Measurements from ENCODE around the gene SCCPDH. TPM values are rescaled to one million over a fixed set of nuclear protein-coding genes. Genes with fewer than 3 reads are reported as not detected.

Gene SCCPDH
- total and polyA plus RNA-seq, 2 donors (not counting 3 experiments of a cell fraction or from before 2014, with no cell fraction given): 24.4 to 37.5 TPM

DNA sequence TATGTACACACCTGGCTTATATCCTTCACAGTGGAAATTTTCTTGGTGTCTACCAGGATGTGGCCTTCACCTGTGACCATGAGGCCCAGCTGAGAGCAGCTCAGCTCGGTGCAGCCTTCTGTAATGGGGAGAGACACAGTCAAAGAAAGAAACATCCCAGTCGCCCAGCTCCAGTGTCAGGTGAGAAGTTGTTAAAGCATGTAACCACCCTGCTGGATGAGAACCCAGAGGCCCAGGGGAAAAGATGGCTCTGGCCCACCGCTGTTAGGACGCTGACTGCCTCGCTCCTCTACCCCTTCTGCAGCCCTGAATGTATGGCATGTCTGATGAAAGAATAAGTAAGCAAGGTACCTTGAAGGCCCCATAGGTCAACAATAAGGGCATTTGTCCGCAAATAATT is 52.7 kb downstream of the SCCPDH start:
- Histone ChIP-seq H3K4me3 (replicated peaks in 1 of 3; ENCODE audit: insufficient read depth in 1 of 3, low read depth in 1 of 3, low read length in 3 of 3) (no peak overlapping the region), H3K79me2 (ENCODE audit: control insufficient read depth, insufficient read depth, low read length) (no peaks in the 10 kb centered on the region), H3K9ac (replicated peaks; ENCODE audit: extremely low read depth, insufficient read depth, low read length) (no peak overlapping the region), H4K20me1 (replicated peaks; ENCODE audit: control insufficient read depth, extremely low read depth, insufficient read depth, low read length) (no peaks in the 10 kb centered on the region), H3K9me1 (replicated peaks; ENCODE audit: control insufficient read depth, extremely low read depth, insufficient read depth, low read length) (no peaks in the 10 kb centered on the region), H3K36me3 (ENCODE audit: control insufficient read depth in 2 of 2, extremely low read depth in 1 of 2, insufficient read depth in 2 of 2, low read length in 2 of 2) (peaks cover 2 to 4% of the 10 kb centered on the region in 2 experiments), H3K27ac (ENCODE audit: insufficient read depth, low read depth, low read length) (no peak overlapping the region), H3K27me3 (ENCODE audit: control insufficient read depth in 2 of 2, insufficient read depth in 2 of 2, low read length in 2 of 2) (no peaks in the 10 kb centered on the region), H2AFZ (ENCODE audit: low read depth, low read length) (no peak overlapping the region), H3K9me3 (replicated peaks; ENCODE audit: control insufficient read depth, insufficient read depth, low read length) (no peaks in the 10 kb centered on the region), H3K4me2 (ENCODE audit: insufficient read depth, low read length) (no peak overlapping the region), H3K4me1 (ENCODE audit: control insufficient read depth, extremely low read depth, insufficient read depth, low read length) (no peaks in the 10 kb centered on the region)
- intact Hi-C loops (cut with micrococcal nuclease) (no loop called here), dilution Hi-C loops (cut with MboI; ENCODE audit: extremely low pct_ligation_motif_present, low sequenced_read_pairs) (no loop called here)
- ChIA-PET POLR2A (no interaction called here), CTCF (no interaction called here)
- no TSS peak for BruUV-seq (replicated peaks)
- TF ChIP-seq GATA2 (IDR thresholded peaks at IDR 0.05; ENCODE audit: insufficient read depth, insufficient read length, low read depth, low read length) (no peak), FOS (IDR thresholded peaks at IDR 0.05; ENCODE audit: borderline replicate concordance, insufficient read depth, low read length) (no peak), MYC (IDR thresholded peaks at IDR 0.05; ENCODE audit: low read depth, low read length) (no peak), POLR2A (IDR thresholded peaks at IDR 0.05; ENCODE audit: low read depth, low read length) (no peak), EZH2 (IDR thresholded peaks at IDR 0.05; ENCODE audit: borderline replicate concordance, low read depth, low read length, severe bottlenecking) (no peak)
- TF ChIP-seq, protein P1, sequence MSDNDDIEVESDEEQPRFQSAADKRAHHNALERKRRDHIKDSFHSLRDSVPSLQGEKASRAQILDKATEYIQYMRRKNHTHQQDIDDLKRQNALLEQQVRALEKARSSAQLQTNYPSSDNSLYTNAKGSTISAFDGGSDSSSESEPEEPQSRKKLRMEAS (IDR thresholded peaks at IDR 0.05; ENCODE audit: insufficient read depth, insufficient read length): no peak
- FAIRE-seq: no peak
- DNase-seq (ENCODE audit: low read depth, low spot score): no peak

DNA sequence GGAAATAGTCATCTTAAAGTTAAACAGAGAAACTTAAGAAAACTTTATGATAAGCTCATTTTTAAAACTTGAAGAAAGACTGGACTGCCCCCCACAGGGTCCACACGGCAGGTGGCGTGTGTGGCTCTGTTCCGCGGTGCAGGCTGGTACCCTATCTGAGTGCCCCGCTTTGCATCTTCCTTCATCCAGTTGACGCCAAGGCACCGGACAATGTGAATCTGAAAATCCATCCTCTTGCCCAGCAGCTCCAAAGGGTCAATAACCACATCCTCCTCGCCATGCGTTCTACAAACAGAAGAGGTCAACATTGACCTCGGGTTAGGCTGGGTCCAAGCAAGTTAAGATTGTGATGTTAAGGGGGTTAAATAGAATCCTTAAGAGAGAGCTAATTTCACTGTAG is 54.5 kb downstream of the SCCPDH start:
- ChIA-PET POLR2A (no interaction called here), CTCF (interaction anchor here (0.7 kb wide), 1 partner anchor 193 kb away, joined by 3 read pairs; no protein-coding TSS in a partner anchor)
- Histone ChIP-seq H3K27me3 (ENCODE audit: control insufficient read depth in 2 of 2, insufficient read depth in 2 of 2, low read length in 2 of 2) (no peaks in the 10 kb centered on the region), H4K20me1 (replicated peaks; ENCODE audit: control insufficient read depth, extremely low read depth, insufficient read depth, low read length) (no peaks in the 10 kb centered on the region), H3K9me3 (replicated peaks; ENCODE audit: control insufficient read depth, insufficient read depth, low read length) (no peaks in the 10 kb centered on the region), H3K4me2 (ENCODE audit: insufficient read depth, low read length) (no peak overlapping the region), H3K4me3 (replicated peaks in 1 of 3; ENCODE audit: insufficient read depth in 1 of 3, low read depth in 1 of 3, low read length in 3 of 3) (no peak overlapping the region), H3K36me3 (ENCODE audit: control insufficient read depth in 2 of 2, extremely low read depth in 1 of 2, insufficient read depth in 2 of 2, low read length in 2 of 2) (peaks cover 2 to 4% of the 10 kb centered on the region in 2 experiments), H3K9ac (replicated peaks; ENCODE audit: extremely low read depth, insufficient read depth, low read length) (no peak overlapping the region), H3K27ac (ENCODE audit: insufficient read depth, low read depth, low read length) (no peak overlapping the region), H2AFZ (ENCODE audit: low read depth, low read length) (no peak overlapping the region), H3K9me1 (replicated peaks; ENCODE audit: control insufficient read depth, extremely low read depth, insufficient read depth, low read length) (no peaks in the 10 kb centered on the region), H3K79me2 (ENCODE audit: control insufficient read depth, insufficient read depth, low read length) (no peaks in the 10 kb centered on the region), H3K4me1 (ENCODE audit: control insufficient read depth, extremely low read depth, insufficient read depth, low read length) (no peaks in the 10 kb centered on the region)
- TF ChIP-seq JUN (IDR thresholded peaks at IDR 0.05; ENCODE audit: borderline replicate concordance, insufficient read depth, insufficient read length, low read depth) (no peak), MYC (IDR thresholded peaks at IDR 0.05; ENCODE audit: low read depth, low read length) (no peak), POLR2A (IDR thresholded peaks at IDR 0.05; ENCODE audit: low read depth, low read length) (no peak), FOS (IDR thresholded peaks at IDR 0.05; ENCODE audit: borderline replicate concordance, insufficient read depth, low read length) (no peak), EZH2 (IDR thresholded peaks at IDR 0.05; ENCODE audit: borderline replicate concordance, low read depth, low read length, severe bottlenecking) (no peak), GATA2 (IDR thresholded peaks at IDR 0.05; ENCODE audit: insufficient read depth, insufficient read length, low read depth, low read length) (no peak), POLR2AphosphoS5 (IDR thresholded peaks at IDR 0.05; ENCODE audit: insufficient read depth, low read depth, low read length) (no peak)
- TF ChIP-seq, protein P1 (IDR thresholded peaks at IDR 0.05; ENCODE audit: insufficient read depth, insufficient read length): no peak
- TF ChIP-seq, protein P2, sequence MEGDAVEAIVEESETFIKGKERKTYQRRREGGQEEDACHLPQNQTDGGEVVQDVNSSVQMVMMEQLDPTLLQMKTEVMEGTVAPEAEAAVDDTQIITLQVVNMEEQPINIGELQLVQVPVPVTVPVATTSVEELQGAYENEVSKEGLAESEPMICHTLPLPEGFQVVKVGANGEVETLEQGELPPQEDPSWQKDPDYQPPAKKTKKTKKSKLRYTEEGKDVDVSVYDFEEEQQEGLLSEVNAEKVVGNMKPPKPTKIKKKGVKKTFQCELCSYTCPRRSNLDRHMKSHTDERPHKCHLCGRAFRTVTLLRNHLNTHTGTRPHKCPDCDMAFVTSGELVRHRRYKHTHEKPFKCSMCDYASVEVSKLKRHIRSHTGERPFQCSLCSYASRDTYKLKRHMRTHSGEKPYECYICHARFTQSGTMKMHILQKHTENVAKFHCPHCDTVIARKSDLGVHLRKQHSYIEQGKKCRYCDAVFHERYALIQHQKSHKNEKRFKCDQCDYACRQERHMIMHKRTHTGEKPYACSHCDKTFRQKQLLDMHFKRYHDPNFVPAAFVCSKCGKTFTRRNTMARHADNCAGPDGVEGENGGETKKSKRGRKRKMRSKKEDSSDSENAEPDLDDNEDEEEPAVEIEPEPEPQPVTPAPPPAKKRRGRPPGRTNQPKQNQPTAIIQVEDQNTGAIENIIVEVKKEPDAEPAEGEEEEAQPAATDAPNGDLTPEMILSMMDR (IDR thresholded peaks at IDR 0.05; ENCODE audit: extremely low read depth in 1 of 2, insufficient read depth in 1 of 2, low read depth in 1 of 2, low read length in 2 of 2): no peak
- intact Hi-C loops (cut with micrococcal nuclease): no loop called here
- DNase-seq (ENCODE audit: low read depth, low spot score): no peak
- no TSS peak for BruUV-seq (replicated peaks)
- no peak for FAIRE-seq
- dilution Hi-C loops (cut with MboI; ENCODE audit: extremely low pct_ligation_motif_present, low sequenced_read_pairs): no loop called here
